ENCODE results near the gene SPPL3.

Gene SPPL3

DNA sequence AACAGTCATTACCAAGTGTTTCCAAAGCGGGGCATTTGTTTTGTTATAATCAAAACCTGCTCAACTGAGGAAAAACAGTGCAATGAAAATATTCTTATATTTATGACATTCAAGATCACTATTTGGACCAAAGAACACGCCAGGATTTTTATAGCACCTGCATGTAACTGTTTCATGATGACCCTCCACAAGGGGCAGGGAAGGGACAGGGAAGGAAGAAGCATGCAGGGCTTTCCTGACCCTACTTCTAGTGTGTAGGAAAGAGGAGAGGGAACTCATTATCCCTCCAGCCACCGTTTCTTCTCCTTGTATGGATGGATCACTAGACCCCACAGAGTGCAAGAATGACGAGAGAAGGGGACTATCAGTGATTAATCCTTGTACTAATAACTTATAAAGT, 49.4 kb downstream of the SPPL3 start:
- no peak for DNase-seq (ENCODE audit: low spot score)
- Mint-ChIP-seq H3K36me3 (ENCODE audit: low read depth) (peaks cover 15% of the 10 kb centered on the region), H3K4me1 (ENCODE audit: low read depth) (peaks cover 36% of the 10 kb centered on the region), H3K27me3 (ENCODE audit: low read depth) (no peaks in the 10 kb centered on the region), H3K27ac (no peak overlapping the region), H3K4me3 (no peak overlapping the region), H3K9me3 (peaks cover 6% of the 10 kb centered on the region)

DNA sequence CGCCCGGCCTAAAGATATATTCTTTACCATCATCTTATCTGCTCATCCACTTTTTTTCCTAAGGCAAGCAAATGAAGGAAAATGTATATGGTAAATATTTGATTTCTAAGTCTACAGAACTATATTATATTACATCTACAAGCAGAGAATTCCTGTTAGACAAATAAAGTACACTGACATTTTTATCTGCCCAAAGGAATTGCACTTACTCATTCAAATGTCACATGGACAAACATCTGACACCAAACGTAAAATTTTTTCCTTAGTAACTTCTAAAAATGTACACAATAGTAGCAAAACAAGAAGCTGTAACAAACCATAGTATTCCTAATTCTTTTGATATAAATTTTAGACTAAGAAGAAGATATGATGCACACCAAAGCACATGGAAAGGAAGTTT, 51.0 kb downstream of the SPPL3 start:
- peaks cover 7% of the 10 kb centered on the region for H3K36me3 Mint-ChIP-seq (ENCODE audit: low read depth)
- no peak overlapping the region for H3K27ac Mint-ChIP-seq
- H3K9me3 Mint-ChIP-seq: peaks cover under 1% of the 10 kb centered on the region
- no peak for DNase-seq (ENCODE audit: low spot score)
- no peaks in the 10 kb centered on the region for H3K27me3 Mint-ChIP-seq (ENCODE audit: low read depth)
- H3K4me1 Mint-ChIP-seq (ENCODE audit: low read depth): peaks cover 37% of the 10 kb centered on the region
- H3K4me3 Mint-ChIP-seq: no peak overlapping the region

DNA sequence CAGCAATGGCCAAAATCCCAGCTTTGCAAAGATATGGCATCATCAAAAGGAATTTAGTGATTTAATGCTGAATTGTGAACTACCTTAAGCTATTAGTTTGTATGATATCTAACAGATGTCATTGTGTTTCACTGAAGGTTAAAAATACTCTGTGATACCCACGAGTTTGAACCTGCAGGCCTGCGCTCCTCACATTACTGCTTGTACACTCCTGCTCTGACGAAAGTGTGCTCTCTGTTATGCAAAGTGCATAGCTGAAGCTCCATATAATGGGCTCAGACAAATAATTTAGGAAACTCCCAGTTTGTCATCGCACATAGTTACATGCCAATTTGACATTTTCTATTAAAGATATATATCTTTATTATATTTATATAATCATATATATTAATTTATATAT, 52.2 kb downstream of the SPPL3 start:
- H3K27ac Mint-ChIP-seq: no peak overlapping the region
- no peaks in the 10 kb centered on the region for H3K27me3 Mint-ChIP-seq (ENCODE audit: low read depth)
- H3K4me3 Mint-ChIP-seq: no peak overlapping the region
- peaks cover 38% of the 10 kb centered on the region for H3K4me1 Mint-ChIP-seq (ENCODE audit: low read depth)
- H3K9me3 Mint-ChIP-seq: no peaks in the 10 kb centered on the region
- DNase-seq (ENCODE audit: low spot score): no peak
- peaks cover 4% of the 10 kb centered on the region for H3K36me3 Mint-ChIP-seq (ENCODE audit: low read depth)

DNA sequence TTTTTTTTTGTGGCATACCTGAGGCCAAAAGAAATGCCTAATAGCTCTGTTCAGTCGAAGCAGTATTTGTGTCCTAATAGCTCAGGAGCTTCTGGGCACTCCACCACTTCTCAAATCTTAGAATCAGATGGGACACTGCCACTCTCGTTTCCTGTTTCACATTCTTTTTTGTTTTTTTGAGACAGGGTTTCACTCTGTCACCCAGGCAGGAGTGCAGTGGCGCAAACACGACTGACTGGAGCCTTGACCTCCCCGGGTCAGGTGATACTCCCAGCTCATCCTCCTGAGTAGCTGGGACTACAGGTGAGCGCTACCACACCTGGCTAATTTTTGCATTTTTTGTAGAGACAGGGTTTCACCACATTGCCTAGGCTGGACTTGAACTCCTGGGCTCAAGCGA, 52.7 kb downstream of the SPPL3 start:
- Mint-ChIP-seq H3K27me3 (ENCODE audit: low read depth) (no peaks in the 10 kb centered on the region), H3K4me3 (no peak overlapping the region), H3K4me1 (ENCODE audit: low read depth) (peaks cover 35% of the 10 kb centered on the region), H3K27ac (no peak overlapping the region), H3K9me3 (no peaks in the 10 kb centered on the region), H3K36me3 (ENCODE audit: low read depth) (peaks cover 2% of the 10 kb centered on the region)
- no peak for DNase-seq (ENCODE audit: low spot score)

DNA sequence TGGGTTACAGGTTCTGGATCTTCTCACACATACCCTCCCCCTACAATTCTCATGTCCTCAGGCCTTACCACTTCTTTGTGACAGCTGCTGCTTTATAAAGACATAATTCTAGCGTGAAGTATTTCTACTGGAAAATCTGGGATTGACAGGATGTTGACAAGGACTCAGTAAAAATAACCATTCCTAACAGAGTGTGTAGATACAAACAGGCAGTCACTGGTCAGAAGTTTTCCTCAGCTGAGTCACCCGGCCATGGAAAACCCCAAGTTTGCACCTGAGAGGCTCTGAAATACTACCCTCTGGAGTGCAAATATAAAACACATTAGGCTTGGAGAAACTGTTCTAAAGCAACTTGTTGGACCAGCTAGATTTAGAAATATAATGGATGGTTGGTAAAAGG, 54.4 kb downstream of the SPPL3 start:
- H3K9me3 Mint-ChIP-seq: no peaks in the 10 kb centered on the region
- H3K4me3 Mint-ChIP-seq: no peak overlapping the region
- H3K4me1 Mint-ChIP-seq (ENCODE audit: low read depth): peaks cover 37% of the 10 kb centered on the region
- no peak for DNase-seq (ENCODE audit: low spot score)
- H3K27ac Mint-ChIP-seq: no peak overlapping the region
- peaks cover 2% of the 10 kb centered on the region for H3K36me3 Mint-ChIP-seq (ENCODE audit: low read depth)
- no peaks in the 10 kb centered on the region for H3K27me3 Mint-ChIP-seq (ENCODE audit: low read depth)

DNA sequence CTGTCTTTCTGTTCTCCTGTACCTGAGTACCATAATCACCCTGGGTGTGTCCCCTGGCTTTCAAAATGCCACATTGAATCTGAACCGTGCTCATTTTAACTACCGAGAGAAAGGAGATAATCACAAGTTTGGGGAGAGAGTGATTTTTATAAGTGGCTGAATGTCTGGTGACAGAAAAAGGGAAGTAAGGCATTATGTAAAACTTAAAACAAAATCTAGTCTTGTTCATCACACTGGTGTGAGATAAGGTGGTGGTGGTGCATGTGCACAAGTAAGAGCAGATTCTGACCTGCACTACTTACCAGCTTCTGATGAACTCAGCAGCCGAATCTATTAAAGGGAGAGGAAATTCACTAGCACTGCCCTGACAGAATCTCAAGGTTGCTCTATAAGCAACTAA, 56.3 kb downstream of the SPPL3 start:
- Mint-ChIP-seq H3K36me3 (ENCODE audit: low read depth) (peaks cover 5% of the 10 kb centered on the region), H3K27me3 (ENCODE audit: low read depth) (no peaks in the 10 kb centered on the region), H3K4me1 (ENCODE audit: low read depth) (peaks cover 37% of the 10 kb centered on the region), H3K9me3 (no peaks in the 10 kb centered on the region), H3K4me3 (no peak overlapping the region), H3K27ac (no peak overlapping the region)
- DNase-seq (ENCODE audit: low spot score): no peak

DNA sequence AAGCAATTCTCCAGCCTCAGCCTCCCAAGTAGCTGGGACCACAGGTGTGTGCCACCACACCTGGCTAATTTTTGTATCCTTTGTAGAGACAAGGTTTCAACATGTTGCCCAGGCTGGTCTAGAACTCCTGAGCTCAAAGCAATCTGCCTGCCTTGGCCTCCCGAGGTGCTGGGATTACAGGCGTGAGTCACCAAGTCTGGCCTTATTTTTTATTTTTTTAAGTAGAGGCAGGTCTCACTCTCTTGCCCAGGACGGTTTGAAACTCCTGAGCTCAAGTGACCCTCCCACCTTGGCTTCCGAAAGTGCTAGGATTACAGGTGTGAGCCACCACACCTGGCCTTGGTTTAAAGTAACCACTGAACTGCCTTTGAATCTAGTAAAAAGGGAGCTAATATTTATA, 56.8 kb downstream of the SPPL3 start:
- no peaks in the 10 kb centered on the region for H3K27me3 Mint-ChIP-seq (ENCODE audit: low read depth)
- no peaks in the 10 kb centered on the region for H3K9me3 Mint-ChIP-seq
- H3K4me1 Mint-ChIP-seq (ENCODE audit: low read depth): peaks cover 37% of the 10 kb centered on the region
- H3K36me3 Mint-ChIP-seq (ENCODE audit: low read depth): peaks cover 5% of the 10 kb centered on the region
- H3K4me3 Mint-ChIP-seq: no peak overlapping the region
- H3K27ac Mint-ChIP-seq: no peak overlapping the region
- no peak for DNase-seq (ENCODE audit: low spot score)

DNA sequence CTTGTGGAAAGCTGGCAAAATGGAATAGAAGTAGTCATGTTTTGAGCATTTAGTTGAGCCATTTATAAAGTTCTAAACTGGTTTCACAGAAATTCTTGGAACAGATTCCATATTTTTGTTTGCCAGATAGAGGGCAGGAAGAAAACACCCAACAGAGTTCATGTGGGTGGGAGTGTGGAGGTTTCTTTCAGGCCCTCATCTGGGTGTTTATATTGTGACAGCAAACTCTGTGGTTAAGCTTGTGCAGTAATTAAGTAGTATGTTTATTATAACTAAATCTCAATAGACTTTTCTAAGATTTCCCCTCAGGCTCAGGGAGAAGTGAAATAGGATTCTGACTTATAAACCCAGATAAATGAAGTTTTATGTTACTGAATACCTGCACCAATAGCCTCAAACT, 57.4 kb downstream of the SPPL3 start:
- peaks cover 5% of the 10 kb centered on the region for H3K36me3 Mint-ChIP-seq (ENCODE audit: low read depth)
- H3K9me3 Mint-ChIP-seq: no peaks in the 10 kb centered on the region
- H3K4me1 Mint-ChIP-seq (ENCODE audit: low read depth): peaks cover 39% of the 10 kb centered on the region
- H3K27ac Mint-ChIP-seq: no peak overlapping the region
- H3K4me3 Mint-ChIP-seq: no peak overlapping the region
- no peak for DNase-seq (ENCODE audit: low spot score)
- H3K27me3 Mint-ChIP-seq (ENCODE audit: low read depth): no peaks in the 10 kb centered on the region

DNA sequence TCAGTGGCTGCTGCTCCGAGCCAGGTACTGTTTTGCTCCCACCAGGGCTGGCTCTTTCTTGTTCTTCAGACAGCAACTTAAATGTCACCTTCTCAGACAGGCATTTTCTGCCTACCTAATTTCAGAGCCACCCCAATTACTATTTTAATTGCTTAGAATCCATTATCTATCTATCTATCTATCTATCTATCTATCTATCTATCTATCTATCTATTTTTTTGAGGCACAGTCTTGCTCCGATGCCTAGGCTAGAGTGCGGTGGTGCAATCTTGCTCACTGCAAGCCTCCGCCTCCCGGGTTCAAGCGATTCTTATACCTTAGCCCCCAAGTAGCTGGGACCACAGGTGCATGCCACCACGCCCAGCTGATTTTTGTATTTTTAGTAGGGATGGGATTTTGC, 58.5 kb downstream of the SPPL3 start:
- Mint-ChIP-seq H3K4me1 (ENCODE audit: low read depth) (peaks cover 34% of the 10 kb centered on the region), H3K27me3 (ENCODE audit: low read depth) (no peaks in the 10 kb centered on the region)

DNA sequence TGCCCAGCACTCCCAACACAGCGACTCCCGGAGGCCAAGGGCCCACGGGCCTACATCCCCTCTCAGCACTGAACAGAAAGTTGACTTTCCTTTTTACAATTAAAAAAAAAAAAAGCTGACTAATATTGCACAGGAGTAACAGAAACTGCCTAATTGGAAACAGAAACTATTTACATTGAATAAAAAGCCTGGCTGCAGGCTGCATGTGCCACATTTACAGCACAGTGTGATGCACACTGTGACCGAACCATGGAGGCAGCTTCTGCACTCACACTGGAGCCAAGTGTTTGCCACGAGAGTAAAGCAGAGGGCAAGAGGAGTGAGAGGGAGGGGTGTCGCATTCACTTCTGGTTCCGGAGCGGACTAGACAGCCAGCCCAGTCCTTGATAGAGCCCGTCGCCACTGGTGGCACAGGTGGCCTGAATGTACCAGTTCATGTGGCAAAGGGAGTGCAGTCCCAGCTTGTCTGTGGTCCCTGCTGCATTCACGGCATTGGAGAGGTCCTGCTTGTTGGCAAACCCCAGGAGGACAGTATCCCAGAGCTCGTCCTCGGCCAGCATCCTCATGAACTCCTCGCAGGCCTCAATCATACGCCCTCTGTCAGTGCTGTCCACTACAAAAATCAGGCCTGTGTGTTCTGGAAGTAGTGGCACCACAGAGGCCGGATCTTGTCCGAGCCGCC, 59.2 kb downstream of the SPPL3 start:
- peaks cover 35% of the 10 kb centered on the region for H3K4me1 Mint-ChIP-seq (ENCODE audit: low read depth)

More for the DNA sequence above, 58.5 kb downstream of the SPPL3 start:
- H3K27ac Mint-ChIP-seq: no peak overlapping the region
- H3K9me3 Mint-ChIP-seq: no peaks in the 10 kb centered on the region
- no peak for DNase-seq (ENCODE audit: low spot score)
- H3K4me3 Mint-ChIP-seq: no peak overlapping the region
- peaks cover 5% of the 10 kb centered on the region for H3K36me3 Mint-ChIP-seq (ENCODE audit: low read depth)

DNA sequence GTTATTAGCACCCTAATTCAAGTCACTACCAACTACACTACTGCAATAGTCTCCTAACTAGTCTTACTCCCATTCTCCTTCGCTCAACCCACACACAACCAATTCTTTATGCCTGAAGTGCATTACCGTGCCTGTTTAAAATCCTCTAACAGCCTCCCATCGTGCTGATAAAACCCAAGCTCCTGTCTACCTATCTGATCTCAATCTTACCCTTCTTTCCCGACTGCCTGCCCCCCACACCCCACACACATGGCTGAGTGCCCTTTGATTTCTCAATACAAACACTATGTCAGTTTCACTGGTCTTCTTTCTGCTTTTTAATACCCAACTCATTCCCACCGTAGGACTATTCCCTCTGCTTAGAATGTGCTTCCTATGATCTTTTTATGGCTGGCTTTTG, 59.9 kb downstream of the SPPL3 start:
- Mint-ChIP-seq H3K27ac (no peak overlapping the region), H3K4me1 (ENCODE audit: low read depth) (peaks cover 35% of the 10 kb centered on the region), H3K36me3 (ENCODE audit: low read depth) (peaks cover 5% of the 10 kb centered on the region), H3K9me3 (no peaks in the 10 kb centered on the region), H3K27me3 (ENCODE audit: low read depth) (no peaks in the 10 kb centered on the region), H3K4me3 (no peak overlapping the region)
- no peak for DNase-seq (ENCODE audit: low spot score)

More for the DNA sequence above, 59.2 kb downstream of the SPPL3 start:
- no peaks in the 10 kb centered on the region for H3K27me3 Mint-ChIP-seq (ENCODE audit: low read depth)
- no peak overlapping the region for H3K4me3 Mint-ChIP-seq
- H3K27ac Mint-ChIP-seq: no peak overlapping the region
- no peaks in the 10 kb centered on the region for H3K9me3 Mint-ChIP-seq
- no peak for DNase-seq (ENCODE audit: low spot score)
- peaks cover 5% of the 10 kb centered on the region for H3K36me3 Mint-ChIP-seq (ENCODE audit: low read depth)

DNA sequence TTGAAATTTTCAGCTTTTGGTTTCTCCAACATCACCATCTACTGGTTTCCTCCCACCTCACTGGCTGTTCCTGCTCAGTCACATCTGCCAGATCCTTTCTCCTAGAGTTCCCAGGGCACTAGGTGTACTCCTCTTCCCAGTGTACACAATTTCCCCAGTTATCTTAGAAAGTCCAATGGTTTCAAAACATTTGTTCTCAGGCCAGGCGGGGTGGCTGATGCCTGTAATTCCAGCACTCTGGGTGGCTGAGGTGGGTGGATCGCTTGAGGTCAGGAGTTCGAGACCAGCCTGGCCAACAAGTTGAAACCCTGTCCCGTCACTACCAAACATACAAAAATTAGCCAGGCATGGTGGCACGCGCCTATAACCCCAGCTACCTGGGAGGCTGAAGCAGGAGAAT, 60.7 kb downstream of the SPPL3 start:
- no peaks in the 10 kb centered on the region for H3K9me3 Mint-ChIP-seq
- DNase-seq (ENCODE audit: low spot score): no peak
- no peaks in the 10 kb centered on the region for H3K27me3 Mint-ChIP-seq (ENCODE audit: low read depth)
- no peak overlapping the region for H3K27ac Mint-ChIP-seq
- H3K4me1 Mint-ChIP-seq (ENCODE audit: low read depth): peaks cover 35% of the 10 kb centered on the region
- peaks cover 6% of the 10 kb centered on the region for H3K36me3 Mint-ChIP-seq (ENCODE audit: low read depth)
- no peak overlapping the region for H3K4me3 Mint-ChIP-seq

DNA sequence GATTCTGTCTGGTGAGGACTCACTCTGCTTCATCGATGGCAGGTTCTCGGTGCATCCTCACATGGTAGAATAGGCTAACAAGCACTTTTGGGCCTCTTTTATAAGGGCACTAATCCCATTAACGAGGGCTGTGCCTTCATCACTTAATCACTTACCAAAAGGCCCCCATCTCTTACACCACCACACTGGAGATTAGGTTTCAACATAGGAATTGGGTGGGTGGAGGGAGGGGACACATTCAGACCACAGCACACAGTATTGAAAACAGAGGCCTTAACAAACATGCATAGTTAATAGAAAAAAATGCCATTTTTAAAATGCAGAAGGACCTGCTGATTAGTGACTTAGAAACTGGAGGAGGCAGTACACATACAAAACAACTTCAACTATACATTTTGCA, 61.6 kb downstream of the SPPL3 start:
- Mint-ChIP-seq H3K36me3 (ENCODE audit: low read depth) (peaks cover 7% of the 10 kb centered on the region), H3K9me3 (no peaks in the 10 kb centered on the region), H3K4me1 (ENCODE audit: low read depth) (peaks cover 28% of the 10 kb centered on the region), H3K27me3 (ENCODE audit: low read depth) (no peaks in the 10 kb centered on the region), H3K4me3 (no peak overlapping the region), H3K27ac (no peak overlapping the region)
- DNase-seq (ENCODE audit: low spot score): no peak

DNA sequence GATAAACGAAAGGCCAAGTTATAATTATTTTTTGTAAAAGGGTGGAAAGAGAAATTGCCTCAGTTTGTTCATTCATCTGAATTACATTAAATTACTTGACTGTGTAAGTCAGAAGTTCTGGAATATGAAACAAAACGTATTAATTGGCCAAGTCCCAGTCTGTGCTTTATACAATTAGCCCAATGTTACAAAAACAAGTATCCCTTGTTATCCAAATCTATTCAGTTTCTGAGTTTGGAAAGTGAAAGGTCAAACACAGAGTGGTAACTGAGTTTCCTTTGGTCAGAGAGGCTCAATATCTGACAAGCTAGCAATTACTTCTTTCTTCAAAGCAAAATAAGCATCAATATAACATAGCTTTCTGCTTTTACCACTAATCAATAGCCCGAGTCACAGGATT, 62.6 kb downstream of the SPPL3 start:
- Mint-ChIP-seq H3K9me3 (no peaks in the 10 kb centered on the region), H3K4me3 (no peak overlapping the region), H3K27ac (no peak overlapping the region), H3K27me3 (ENCODE audit: low read depth) (no peaks in the 10 kb centered on the region), H3K4me1 (ENCODE audit: low read depth) (peaks cover 25% of the 10 kb centered on the region), H3K36me3 (ENCODE audit: low read depth) (peaks cover 7% of the 10 kb centered on the region)
- DNase-seq (ENCODE audit: low spot score): no peak

DNA sequence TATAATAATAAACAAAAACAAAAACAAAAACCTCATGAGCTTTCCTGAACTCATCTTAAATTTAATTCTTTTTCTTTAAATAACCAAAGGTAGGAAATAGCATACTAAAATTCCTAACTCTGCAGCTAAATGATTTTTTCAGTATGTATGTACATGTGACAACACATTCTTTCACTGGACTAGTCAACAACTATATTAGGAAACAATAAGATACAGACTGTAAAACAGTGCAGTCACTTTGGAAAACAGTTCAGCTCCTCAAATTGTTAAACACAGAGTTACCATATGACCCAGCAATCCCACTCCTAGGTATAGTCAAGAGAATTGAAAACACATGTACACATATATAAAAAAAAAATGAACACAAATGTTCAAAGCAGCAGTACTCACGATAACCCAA, 64.7 kb downstream of the SPPL3 start:
- DNase-seq (ENCODE audit: low spot score): no peak
- Mint-ChIP-seq H3K9me3 (no peaks in the 10 kb centered on the region), H3K27ac (no peak overlapping the region), H3K4me3 (no peak overlapping the region), H3K27me3 (ENCODE audit: low read depth) (no peaks in the 10 kb centered on the region), H3K36me3 (ENCODE audit: low read depth) (peaks cover 8% of the 10 kb centered on the region), H3K4me1 (ENCODE audit: low read depth) (peaks cover 39% of the 10 kb centered on the region)

Measured in T-helper 2 cell treated with Interferon-gamma antibody and Interleukin-4, amounts not matched to agents 5 μg/mL and 100 μg/mL, for 36 hours (primary cell).